ENCODE data around the gene TLE3.

TLE3 gene

DNA sequence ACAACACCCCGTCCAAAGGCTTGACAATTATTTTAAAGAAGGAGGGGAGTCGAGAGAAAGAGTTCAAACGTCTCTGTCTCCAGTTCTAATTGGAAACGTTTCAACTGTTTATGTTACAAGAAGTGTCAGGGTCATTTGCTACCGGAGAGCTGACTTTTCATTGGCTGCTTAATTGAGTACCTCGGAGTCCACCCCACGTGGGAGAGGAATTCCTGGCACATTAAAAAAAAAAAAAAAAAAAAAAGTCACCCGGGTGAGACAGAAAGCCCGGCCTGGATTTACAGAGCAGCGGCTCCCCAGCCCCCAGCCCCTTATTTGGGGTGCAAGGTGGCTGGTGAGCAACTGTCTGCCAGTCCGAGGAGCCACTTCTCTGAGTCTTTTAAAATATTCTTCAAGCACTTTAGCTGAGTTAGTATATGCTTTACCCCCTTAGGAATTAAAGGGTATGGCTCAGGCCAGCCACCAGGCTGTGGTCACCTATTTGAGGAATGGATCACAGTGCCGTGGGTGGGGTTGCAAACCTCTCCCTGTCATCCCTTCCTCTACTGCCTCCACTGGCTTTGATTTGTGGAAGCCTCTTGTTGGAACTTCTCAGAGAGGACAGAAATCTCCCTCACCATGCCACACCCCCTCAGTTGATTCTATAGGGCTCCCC is 3.9 kb upstream of the TLE3 start:
- no peak overlapping the region for H3K4me3 ChIP-seq (ENCODE audit: insufficient read length, low read depth)
- no peak overlapping the region for H3K9ac ChIP-seq (ENCODE audit: insufficient read length, low read depth)

DNA sequence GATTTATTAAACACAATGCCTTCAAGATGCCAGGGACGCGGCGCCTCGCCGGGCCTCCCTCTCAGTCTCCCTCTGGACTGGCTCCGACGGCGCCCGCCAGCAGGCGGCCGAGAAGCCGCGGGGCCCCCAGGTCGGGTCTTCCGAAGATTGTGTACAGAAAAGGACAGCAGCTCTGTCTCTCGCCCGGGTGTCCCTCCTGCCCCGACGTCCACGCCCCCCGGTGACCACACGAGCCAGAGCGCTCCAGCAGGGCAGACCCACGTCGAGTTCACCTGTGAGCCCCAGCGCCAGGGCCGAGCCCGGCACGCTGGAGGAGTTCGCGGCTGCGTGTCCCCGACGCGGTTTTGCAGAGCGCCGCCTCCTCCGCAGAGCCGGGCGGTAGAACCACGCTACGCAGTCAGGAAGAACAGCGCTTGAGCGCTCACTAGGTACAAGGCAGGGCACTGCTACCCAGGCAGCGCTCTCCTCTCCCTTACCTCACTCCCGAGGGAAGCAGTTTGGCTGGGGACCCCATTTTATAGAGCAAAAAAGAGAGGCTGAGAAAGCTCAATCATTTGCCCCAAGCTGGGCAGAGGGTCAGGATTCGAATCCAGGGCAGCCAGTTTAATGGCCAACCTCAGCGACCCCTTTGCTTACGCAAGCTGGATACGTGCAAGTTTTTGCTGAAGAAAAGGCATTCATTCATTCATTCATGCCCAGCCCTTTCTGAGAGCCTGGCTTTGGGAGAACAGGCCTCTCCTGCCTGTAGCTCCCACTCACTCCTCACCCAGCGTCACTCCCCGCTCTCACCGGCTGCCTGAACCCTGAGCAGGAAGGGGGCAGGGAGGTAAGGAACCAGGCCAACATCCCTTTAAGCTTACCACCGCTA is 3.0 kb upstream of the TLE3 start:
- H3K4me1 ChIP-seq (ENCODE audit: insufficient read depth, insufficient read length): peaks cover 8% of the 10 kb centered on the region
- peak overlapping the region; percentile 48 for H3K4me3 ChIP-seq (ENCODE audit: insufficient read length, low read depth)
- TF ChIP-seq SUZ12 (IDR thresholded peaks at IDR 0.05; ENCODE audit: extremely low read depth, insufficient read depth, insufficient read length) (no peak), YY1 (IDR thresholded peaks at IDR 0.05; ENCODE audit: insufficient read depth, insufficient read length) (no peak), ZNF274 (IDR thresholded peaks at IDR 0.05; ENCODE audit: low read depth, low read length) (no peak)
- H3K9me3 ChIP-seq (ENCODE audit: insufficient read depth, low read length): no peaks in the 10 kb centered on the region
- H3K9ac ChIP-seq (ENCODE audit: insufficient read length, low read depth): peak overlapping the region; percentile 74
- peaks cover under 1% of the 10 kb centered on the region for H3K36me3 ChIP-seq (ENCODE audit: insufficient read depth, insufficient read length, low read length)
- H3K27me3 ChIP-seq (ENCODE audit: insufficient read depth, insufficient read length): peaks cover 17% of the 10 kb centered on the region
- DNase-seq (ENCODE audit: low read depth, low spot score): no peak

More for the DNA sequence above, 3.9 kb upstream of the TLE3 start:
- Histone ChIP-seq H3K4me1 (ENCODE audit: insufficient read depth, insufficient read length) (peaks cover 8% of the 10 kb centered on the region), H3K27me3 (ENCODE audit: insufficient read depth, insufficient read length) (peaks cover 18% of the 10 kb centered on the region), H3K9me3 (ENCODE audit: insufficient read depth, low read length) (no peaks in the 10 kb centered on the region), H3K36me3 (ENCODE audit: insufficient read depth, insufficient read length, low read length) (no peaks in the 10 kb centered on the region)
- DNase-seq (ENCODE audit: low read depth, low spot score): peak; percentile 89
- TF ChIP-seq YY1 (IDR thresholded peaks at IDR 0.05; ENCODE audit: insufficient read depth, insufficient read length) (no peak), ZNF274 (IDR thresholded peaks at IDR 0.05; ENCODE audit: low read depth, low read length) (no peak), SUZ12 (IDR thresholded peaks at IDR 0.05; ENCODE audit: extremely low read depth, insufficient read depth, insufficient read length) (no peak)

DNA sequence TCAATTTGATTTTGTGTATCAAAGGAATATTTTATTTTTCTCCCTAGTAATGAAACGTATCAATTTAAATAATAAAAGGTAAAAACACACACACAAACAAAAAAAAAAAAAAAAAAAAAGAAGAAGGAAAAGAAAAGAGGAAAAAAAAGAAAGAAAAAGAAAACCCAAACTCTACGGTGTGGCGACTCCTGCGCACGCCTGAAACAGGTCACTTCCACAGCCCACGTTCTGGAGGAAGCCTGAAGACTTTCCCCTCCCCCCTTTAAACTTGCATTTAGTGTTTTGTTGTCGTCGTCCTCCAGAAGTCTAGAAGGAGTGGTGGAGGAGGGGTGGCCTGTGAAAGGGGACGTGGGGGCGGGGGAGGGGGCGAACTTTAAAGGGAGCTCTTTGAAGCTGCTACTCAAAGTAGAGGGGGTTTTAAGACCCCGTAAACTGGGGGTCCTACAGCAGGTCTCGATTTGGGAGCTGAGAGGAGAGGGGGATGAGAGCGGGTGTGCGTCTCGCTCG is 2.3 kb upstream of the TLE3 start:
- Histone ChIP-seq H3K36me3 (ENCODE audit: insufficient read depth, insufficient read length, low read length) (peaks cover 7% of the 10 kb centered on the region), H3K4me1 (ENCODE audit: insufficient read depth, insufficient read length) (peaks cover 9% of the 10 kb centered on the region), H3K9ac (ENCODE audit: insufficient read length, low read depth) (peak overlapping the region; percentile 74), H3K9me3 (ENCODE audit: insufficient read depth, low read length) (no peaks in the 10 kb centered on the region), H3K4me3 (ENCODE audit: insufficient read length, low read depth) (peak overlapping the region; percentile 48), H3K27me3 (ENCODE audit: insufficient read depth, insufficient read length) (peaks cover 17% of the 10 kb centered on the region)
- TF ChIP-seq SUZ12 (IDR thresholded peaks at IDR 0.05; ENCODE audit: extremely low read depth, insufficient read depth, insufficient read length): no peak
- TF ChIP-seq YY1 (IDR thresholded peaks at IDR 0.05; ENCODE audit: insufficient read depth, insufficient read length): no peak
- TF ChIP-seq ZNF274 (IDR thresholded peaks at IDR 0.05; ENCODE audit: low read depth, low read length): no peak
- no peak for DNase-seq (ENCODE audit: low read depth, low spot score)

DNA sequence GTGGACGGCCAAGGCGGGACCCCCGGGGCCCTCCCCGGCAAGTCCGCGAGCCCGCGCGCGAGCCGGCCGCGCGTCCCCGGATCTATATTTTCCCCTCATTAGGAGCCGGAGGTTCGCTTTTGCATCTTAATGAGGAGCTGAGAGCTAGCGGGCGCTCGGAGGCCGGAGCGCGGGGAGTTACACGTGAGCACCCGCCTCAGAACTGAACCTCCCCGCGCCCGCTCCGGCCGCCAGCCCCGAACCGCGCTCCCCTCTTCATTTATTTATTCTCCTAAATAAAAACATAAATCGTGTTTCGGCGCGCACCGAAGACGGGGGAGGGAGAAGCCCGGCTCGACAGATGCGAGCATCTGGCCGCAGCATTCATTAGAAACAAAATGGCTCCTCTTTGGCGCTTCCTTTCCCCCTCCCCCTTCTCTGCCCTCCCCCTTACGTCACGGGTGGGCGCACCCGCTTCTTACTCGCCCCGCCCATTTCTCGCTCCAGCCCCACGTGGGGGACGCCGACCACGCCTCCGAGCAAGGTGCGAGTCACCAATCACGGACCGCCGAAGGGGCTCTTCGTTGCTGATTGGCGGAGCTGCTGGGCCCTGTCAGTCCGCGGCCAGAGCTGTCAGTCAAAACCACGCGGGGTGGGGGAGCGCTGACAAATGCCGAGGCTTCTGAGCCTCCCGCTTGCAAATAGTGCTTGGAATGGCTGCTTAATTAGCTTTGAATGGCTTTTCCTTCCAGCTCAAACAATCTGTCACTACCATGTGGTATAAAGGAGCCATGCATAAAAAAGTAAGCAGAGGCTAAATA is 1.6 kb upstream of the TLE3 start:
- H3K27me3 ChIP-seq (ENCODE audit: insufficient read depth, insufficient read length): peaks cover 17% of the 10 kb centered on the region
- H3K36me3 ChIP-seq (ENCODE audit: insufficient read depth, insufficient read length, low read length): peaks cover 13% of the 10 kb centered on the region
- TF ChIP-seq SUZ12 (IDR thresholded peaks at IDR 0.05; ENCODE audit: extremely low read depth, insufficient read depth, insufficient read length) (no peak), ZNF274 (IDR thresholded peaks at IDR 0.05; ENCODE audit: low read depth, low read length) (no peak), YY1 (IDR thresholded peaks at IDR 0.05; ENCODE audit: insufficient read depth, insufficient read length) (peak; percentile 51)
- no peaks in the 10 kb centered on the region for H3K9me3 ChIP-seq (ENCODE audit: insufficient read depth, low read length)
- H3K9ac ChIP-seq (ENCODE audit: insufficient read length, low read depth): peak overlapping the region; percentile 90
- DNase-seq (ENCODE audit: low read depth, low spot score): peak; percentile 99
- H3K4me1 ChIP-seq (ENCODE audit: insufficient read depth, insufficient read length): peaks cover 11% of the 10 kb centered on the region
- peak overlapping the region; percentile 49 for H3K4me3 ChIP-seq (ENCODE audit: insufficient read length, low read depth)

DNA sequence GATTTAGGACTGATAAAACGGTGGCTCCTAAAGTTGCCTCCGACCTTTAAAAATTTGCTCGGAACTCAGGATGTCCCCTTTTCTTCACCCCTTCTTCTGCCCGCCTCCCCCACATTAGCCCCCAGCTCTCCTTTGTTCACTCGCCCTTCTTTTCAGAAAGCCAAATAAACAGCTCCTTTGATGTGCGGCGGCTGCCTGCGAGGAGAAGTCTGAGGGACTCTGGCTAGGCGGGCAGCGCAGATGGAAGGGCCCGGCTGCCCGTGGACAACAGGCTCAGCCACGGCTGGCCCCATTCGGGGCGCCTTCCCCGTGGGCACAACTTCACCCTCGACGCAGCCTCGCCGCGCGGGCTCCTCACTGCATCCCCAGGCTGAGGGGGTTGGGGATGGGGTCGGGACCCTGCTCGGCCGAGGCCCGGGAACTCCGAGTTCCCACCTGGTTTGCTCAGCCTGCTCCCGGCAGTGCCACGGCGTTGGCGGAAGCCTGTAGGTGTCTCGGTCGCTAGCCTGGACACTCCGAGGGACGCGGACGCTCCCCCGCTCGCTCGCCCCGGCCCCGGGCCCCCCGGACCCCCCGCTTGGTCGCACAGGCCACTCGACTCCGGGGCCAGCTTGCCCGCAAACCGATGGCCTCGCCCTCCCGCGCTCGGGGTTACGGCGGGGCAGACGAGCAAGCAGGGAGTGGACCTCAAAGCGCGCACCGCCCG is 897 bp upstream of the TLE3 start:
- H3K4me1 ChIP-seq (ENCODE audit: insufficient read depth, insufficient read length): peaks cover 11% of the 10 kb centered on the region
- peak overlapping the region; percentile 49 for H3K4me3 ChIP-seq (ENCODE audit: insufficient read length, low read depth)
- no peak for TF ChIP-seq ZNF274 (IDR thresholded peaks at IDR 0.05; ENCODE audit: low read depth, low read length)
- no peak for TF ChIP-seq YY1 (IDR thresholded peaks at IDR 0.05; ENCODE audit: insufficient read depth, insufficient read length)
- TF ChIP-seq SUZ12 (IDR thresholded peaks at IDR 0.05; ENCODE audit: extremely low read depth, insufficient read depth, insufficient read length): no peak
- peaks cover 21% of the 10 kb centered on the region for H3K36me3 ChIP-seq (ENCODE audit: insufficient read depth, insufficient read length, low read length)
- no peaks in the 10 kb centered on the region for H3K9me3 ChIP-seq (ENCODE audit: insufficient read depth, low read length)
- peaks cover 15% of the 10 kb centered on the region for H3K27me3 ChIP-seq (ENCODE audit: insufficient read depth, insufficient read length)
- peak overlapping the region; percentile 90 for H3K9ac ChIP-seq (ENCODE audit: insufficient read length, low read depth)
- no peak for DNase-seq (ENCODE audit: low read depth, low spot score)

DNA sequence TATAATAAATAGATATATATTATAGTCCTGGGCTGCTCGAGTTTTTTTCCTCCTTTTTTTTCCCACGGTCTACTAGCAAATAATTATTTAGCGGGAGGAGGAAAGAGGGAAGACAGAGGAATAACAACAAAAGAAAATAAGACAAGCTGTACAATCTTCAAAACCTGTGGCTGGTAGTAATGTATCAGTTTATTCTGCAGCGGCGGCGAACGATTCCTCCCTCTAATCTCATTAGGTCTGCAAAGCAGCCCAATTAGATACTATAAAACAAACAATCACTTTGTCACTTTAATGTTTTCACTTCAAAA is 390 bp upstream of the TLE3 start:
- TF ChIP-seq YY1 (IDR thresholded peaks at IDR 0.05; ENCODE audit: insufficient read depth, insufficient read length) (no peak), SUZ12 (IDR thresholded peaks at IDR 0.05; ENCODE audit: extremely low read depth, insufficient read depth, insufficient read length) (no peak), ZNF274 (IDR thresholded peaks at IDR 0.05; ENCODE audit: low read depth, low read length) (no peak)
- Histone ChIP-seq H3K4me3 (ENCODE audit: insufficient read length, low read depth) (peak overlapping the region; percentile 49), H3K4me1 (ENCODE audit: insufficient read depth, insufficient read length) (peaks cover 16% of the 10 kb centered on the region), H3K9me3 (ENCODE audit: insufficient read depth, low read length) (no peaks in the 10 kb centered on the region), H3K36me3 (ENCODE audit: insufficient read depth, insufficient read length, low read length) (peaks cover 26% of the 10 kb centered on the region), H3K9ac (ENCODE audit: insufficient read length, low read depth) (peak overlapping the region; percentile 90), H3K27me3 (ENCODE audit: insufficient read depth, insufficient read length) (peaks cover 10% of the 10 kb centered on the region)
- DNase-seq (ENCODE audit: low read depth, low spot score): no peak
